Parathyroid adenoma (tissue), 2 donors: ENCODE results near the gene PTTG1IP.

Experiments used
- H2AFZ ChIP-seq: fragments of 300-600 bp; sonication (generic); one replicate; pipeline ENCODE4 v1.7.0; 2017; ENCODE audit warnings: antibody characterized with exemption, mild to moderate bottlenecking
- H3K27ac ChIP-seq: fragments of 300-600 bp; sonication (generic); one replicate; pipeline ENCODE4 v1.7.0; 2017
- H3K27me3 ChIP-seq: fragments of 300-600 bp; sonication (generic); one replicate; pipeline ENCODE4 v1.7.0; 2017; ENCODE audit warnings: low read length; ENCODE audit not compliant: control insufficient read depth, insufficient read depth
- H3K36me3 ChIP-seq: fragments of 300-600 bp; sonication (generic); one replicate; pipeline ENCODE4 v1.7.0; 2017; ENCODE audit warnings: low read length; ENCODE audit not compliant: control insufficient read depth, insufficient read depth
- H3K4me1 ChIP-seq: fragments of 300-600 bp; sonication (generic); one replicate; pipeline ENCODE4 v1.7.0; 2017; ENCODE audit warnings: control low read depth
- H3K4me2 ChIP-seq: fragments of 300-600 bp; sonication (generic); one replicate; pipeline ENCODE4 v1.7.0; 2017; ENCODE audit warnings: low read length
- H3K4me3 ChIP-seq: fragments of 300-600 bp; sonication (generic); one replicate; pipeline ENCODE4 v1.7.0; 2017; ENCODE audit warnings: low read depth, low read length
- H3K79me2 ChIP-seq: fragments of 300-600 bp; sonication (generic); one replicate; pipeline ENCODE4 v1.7.0; 2017; ENCODE audit warnings: control low read depth
- H3K9ac ChIP-seq: fragments of 300-600 bp; sonication (generic); one replicate; pipeline ENCODE4 v1.7.0; 2017; ENCODE audit warnings: mild to moderate bottlenecking
- H3K9me3 ChIP-seq: fragments of 300-600 bp; sonication (generic); one replicate; pipeline ENCODE4 v1.7.0; 2017; ENCODE audit warnings: low read length; ENCODE audit not compliant: control insufficient read depth
- CTCF ChIP-seq: fragments of 300-600 bp; sonication (generic); IDR thresholded peaks from one replicate; pipeline ENCODE4 v1.7.0; 2017; ENCODE audit warnings: antibody characterized with exemption, mild to moderate bottlenecking
- donor health status: primary hyperparathyroidism.

The PTTG1IP gene

GRCh38 chr21:44815225-44815624 is 58.3 kb downstream of the PTTG1IP start:
- H3K4me1 ChIP-seq: no peaks in the 10 kb centered on the region
- no peak overlapping the region for H3K9ac ChIP-seq
- H3K36me3 ChIP-seq: no peaks in the 10 kb centered on the region
- H3K27ac ChIP-seq: no peak overlapping the region
- H3K27me3 ChIP-seq: no peaks in the 10 kb centered on the region
- no peak overlapping the region for H3K4me3 ChIP-seq
- H3K9me3 ChIP-seq: no peaks in the 10 kb centered on the region
- TF ChIP-seq CTCF: no peak
- no peaks in the 10 kb centered on the region for H3K79me2 ChIP-seq
- H3K4me2 ChIP-seq: no peak overlapping the region
- H2AFZ ChIP-seq: no peak overlapping the region

GRCh38 chr21:44814498-44815023 is 58.9 kb downstream of the PTTG1IP start:
- Histone ChIP-seq H3K4me1 (no peaks in the 10 kb centered on the region), H3K9ac (no peak overlapping the region), H3K4me3 (no peak overlapping the region), H3K9me3 (no peaks in the 10 kb centered on the region), H2AFZ (no peak overlapping the region), H3K4me2 (no peak overlapping the region), H3K79me2 (no peaks in the 10 kb centered on the region), H3K27ac (no peak overlapping the region), H3K27me3 (no peaks in the 10 kb centered on the region), H3K36me3 (no peaks in the 10 kb centered on the region)
- TF ChIP-seq CTCF: no peak

GRCh38 chr21:44813727-44814126 is 59.8 kb downstream of the PTTG1IP start:
- Histone ChIP-seq H3K27me3 (no peaks in the 10 kb centered on the region), H3K4me3 (no peak overlapping the region), H3K36me3 (no peaks in the 10 kb centered on the region), H2AFZ (no peak overlapping the region), H3K4me2 (no peak overlapping the region), H3K79me2 (no peaks in the 10 kb centered on the region), H3K4me1 (no peaks in the 10 kb centered on the region), H3K9me3 (no peaks in the 10 kb centered on the region), H3K27ac (no peak overlapping the region), H3K9ac (no peak overlapping the region)
- TF ChIP-seq CTCF: no peak

- no peaks in the 10 kb centered on the region for H3K79me2 ChIP-seq
- H3K9me3 ChIP-seq: no peaks in the 10 kb centered on the region
- no peak for TF ChIP-seq CTCF
- H3K27me3 ChIP-seq: no peaks in the 10 kb centered on the region
- H3K27ac ChIP-seq: no peak overlapping the region
- no peak overlapping the region for H3K4me2 ChIP-seq
- H3K4me3 ChIP-seq: no peak overlapping the region
- no peak overlapping the region for H3K9ac ChIP-seq
- H3K36me3 ChIP-seq: no peaks in the 10 kb centered on the region
- H3K4me1 ChIP-seq: no peaks in the 10 kb centered on the region
- H2AFZ ChIP-seq: no peak overlapping the region
These were observed 60.3 kb downstream of the PTTG1IP start for GRCh38 chr21:44813149-44813548.

- TF ChIP-seq CTCF: no peak
- Histone ChIP-seq H3K9ac (no peak overlapping the region), H3K27me3 (no peaks in the 10 kb centered on the region), H2AFZ (no peak overlapping the region), H3K9me3 (no peaks in the 10 kb centered on the region), H3K36me3 (no peaks in the 10 kb centered on the region), H3K4me1 (no peaks in the 10 kb centered on the region), H3K27ac (no peak overlapping the region), H3K4me3 (no peak overlapping the region), H3K79me2 (no peaks in the 10 kb centered on the region), H3K4me2 (no peak overlapping the region)
These were observed 60.9 kb downstream of the PTTG1IP start for GRCh38 chr21:44812640-44813039.
